Cardiac muscle cell (in vitro differentiated cells and primary cell): ENCODE results near the gene TERF2IP. TPM values are rescaled to one million over a fixed set of nuclear protein-coding genes. Genes with fewer than 3 reads are reported as not detected.

Experiments
- DNase-seq, 2 donors: peaks; one replicate each; pipeline versions ENCODE4 v3.0.0 to v3.0.0-alpha.2; 2010 to 2017; ENCODE audit warnings: low read depth in 1 of 2, low spot score in 1 of 2
- H3K27ac ChIP-seq: fragments of 200-600 bp; sonication (generic); 2 replicates; pipeline ENCODE4 v1.5.1; 2016
- H3K27me3 ChIP-seq: fragments of 200-600 bp; sonication (generic); 2 replicates; pipeline ENCODE4 v1.6.0; 2016; ENCODE audit warnings: control low read depth
- H3K36me3 ChIP-seq: fragments of 200-600 bp; sonication (generic); 2 replicates; pipeline ENCODE4 v1.5.1; 2016; ENCODE audit warnings: control low read depth
- H3K4me1 ChIP-seq: fragments of 200-600 bp; sonication (generic); 2 replicates; pipeline ENCODE4 v1.8.1; 2017; ENCODE audit warnings: low read depth, mild to moderate bottlenecking, mixed run types
- H3K4me3 ChIP-seq: fragments of 200-600 bp; sonication (generic); 2 replicates; pipeline ENCODE4 v1.5.1; 2016; ENCODE audit warnings: mild to moderate bottlenecking
- H3K9me3 ChIP-seq: fragments of 200-600 bp; sonication (generic); 2 replicates; pipeline ENCODE4 v1.5.1; 2017; ENCODE audit warnings: low read depth, mild to moderate bottlenecking, control low read depth
- CTCF ChIP-seq: IDR thresholded peaks from 2 replicates; pipeline ENCODE4 v1.5.1; 2012; ENCODE audit warnings: low read depth, mild to moderate bottlenecking, low read length
- polyA plus RNA-seq: library from polyadenylated mRNA; unstranded; fragments of >200 nt; fragmentation: Nextera tagmentation; extraction: Ambion mirVana; gene quantifications from 2 replicates; pipeline ENCODE4 v1.2.1, GENCODE V29; 2016
- total RNA-seq: library from RNA; depleted of rRNA; stranded (reverse); fragments of >200 nt; gene quantifications from 2 replicates; pipeline ENCODE4 v1.2.3, GENCODE V29; 2016

Gene TERF2IP
- total and polyA plus RNA-seq, 2 experiments from 2014 or later, result 66.6 to 79.8 TPM

- no peaks in the 10 kb centered on the region for H3K27me3 ChIP-seq
- no peaks in the 10 kb centered on the region for H3K36me3 ChIP-seq
- DNase-seq, result peak in 1 of 2 donors; percentile 6
- no peak overlapping the region for H3K27ac ChIP-seq
- no peak overlapping the region for H3K4me3 ChIP-seq
- no peak for TF ChIP-seq CTCF
- H3K9me3 ChIP-seq, result no peaks in the 10 kb centered on the region
- H3K4me1 ChIP-seq, result no peaks in the 10 kb centered on the region
These were observed 55.7 kb downstream of the TERF2IP start for GRCh38 chr16:75703306-75703705.

Other genes with a start within 250 kb of the TERF2IP start
- 78.1 and 103 TPM in 2 replicates for gene CFDP1, start 214.3 kb upstream of the TERF2IP start, total RNA-seq
- gene CFDP1, start 214.3 kb upstream of the TERF2IP start, polyA plus RNA-seq, result 114 and 116 TPM in 2 replicates
- gene TMEM170A, start 183.1 kb upstream of the TERF2IP start, total RNA-seq, result 14.5 and 29.0 TPM in 2 replicates
- gene TMEM170A, start 183.1 kb upstream of the TERF2IP start, polyA plus RNA-seq, result 22.7 and 27.2 TPM in 2 replicates
- gene CHST6, start 152.3 kb upstream of the TERF2IP start, total RNA-seq, result 3.2 and 3.8 TPM in 2 replicates
- gene CHST6, start 152.3 kb upstream of the TERF2IP start, polyA plus RNA-seq, result 0.10 and 1.2 TPM in 2 replicates
- 0.35 and 0.66 TPM in 2 replicates for gene CHST5, start 111.7 kb upstream of the TERF2IP start, total RNA-seq
- gene CHST5, start 111.7 kb upstream of the TERF2IP start, polyA plus RNA-seq, result 0.05 TPM in 1 of 2 replicates, not detected in the other
- 17.1 and 23.7 TPM in 2 replicates for gene TMEM231, start 91.5 kb upstream of the TERF2IP start, total RNA-seq
- gene TMEM231, start 91.5 kb upstream of the TERF2IP start, polyA plus RNA-seq, result 20.3 and 21.5 TPM in 2 replicates
- gene GABARAPL2, start 81.4 kb upstream of the TERF2IP start, total RNA-seq, result 125 and 139 TPM in 2 replicates
- gene GABARAPL2, start 81.4 kb upstream of the TERF2IP start, polyA plus RNA-seq, result 426 and 456 TPM in 2 replicates
- 52.4 and 66.1 TPM in 2 replicates for gene ADAT1, start 24.5 kb upstream of the TERF2IP start, total RNA-seq
- 21.6 and 23.3 TPM in 2 replicates for gene ADAT1, start 24.5 kb upstream of the TERF2IP start, polyA plus RNA-seq
- 106 and 114 TPM in 2 replicates for gene KARS1, start 108 bp upstream of the TERF2IP start, total RNA-seq
- gene KARS1, start 108 bp upstream of the TERF2IP start, polyA plus RNA-seq, result 132 and 160 TPM in 2 replicates
- not detected in 2 replicates for gene CPHXL2, start 29.2 kb downstream of the TERF2IP start, total RNA-seq
- 0.70 TPM in 1 of 2 replicates, not detected in the other for gene CPHXL2, start 29.2 kb downstream of the TERF2IP start, polyA plus RNA-seq
- gene DUXB, start 53.7 kb downstream of the TERF2IP start, total RNA-seq, result not detected in 2 replicates
- 0.37 TPM in 1 of 2 replicates, not detected in the other for gene DUXB, start 53.7 kb downstream of the TERF2IP start, polyA plus RNA-seq
- not detected in 2 replicates for gene CPHXL, start 78.7 kb downstream of the TERF2IP start, total RNA-seq
- 0.37 TPM in 1 of 2 replicates, not detected in the other for gene CPHXL, start 78.7 kb downstream of the TERF2IP start, polyA plus RNA-seq